H9 (cell line): ENCODE results near the gene ACAP1. TPM values are rescaled to one million over a fixed set of nuclear protein-coding genes. Genes with fewer than 3 reads are reported as not detected.

Source experiments
- DNase-seq: peaks from one replicate; pipeline ENCODE4 v3.0.0-alpha.2; 2017
- H2AFZ ChIP-seq: one replicate; pipeline ENCODE4 v1.6.1; 2013; ENCODE audit warnings: mild to moderate bottlenecking, low read length, control low read depth, moderate library complexity
- H2AK5ac ChIP-seq: 2 replicates; pipeline ENCODE4 v1.6.1; 2013; ENCODE audit warnings: low read length, control low read depth, mixed read lengths; ENCODE audit not compliant: insufficient read length
- H2BK120ac ChIP-seq: one replicate; pipeline ENCODE4 v1.6.1; 2013; ENCODE audit warnings: low read depth, mild to moderate bottlenecking, low read length, control low read depth, inconsistent platforms; ENCODE audit not compliant: poor library complexity, severe bottlenecking
- H2BK12ac ChIP-seq: 2 replicates; pipeline ENCODE4 v1.6.1; 2013; ENCODE audit warnings: low read length, control low read depth, mixed read lengths, low read depth; ENCODE audit not compliant: insufficient read length
- H2BK15ac ChIP-seq: 2 replicates; pipeline ENCODE4 v1.6.1; 2013; ENCODE audit warnings: low read depth, low read length, control low read depth
- H2BK20ac ChIP-seq: one replicate; pipeline ENCODE4 v1.6.1; 2013; ENCODE audit warnings: low read depth, mild to moderate bottlenecking, low read length, control low read depth, inconsistent platforms; ENCODE audit not compliant: poor library complexity, severe bottlenecking
- H2BK5ac ChIP-seq: 2 replicates; pipeline ENCODE4 v1.6.1; 2013; ENCODE audit warnings: low read length, control low read depth, mixed read lengths; ENCODE audit not compliant: insufficient read length
- H3K14ac ChIP-seq: 2 replicates; pipeline ENCODE4 v1.6.1; 2013; ENCODE audit warnings: low read length, control low read depth; ENCODE audit not compliant: insufficient read depth
- H3K18ac ChIP-seq: 2 replicates; pipeline ENCODE4 v1.6.1; 2013; ENCODE audit warnings: low read depth, mild to moderate bottlenecking, mixed read lengths, low read length, control low read depth; ENCODE audit not compliant: insufficient read length
- H3K23ac ChIP-seq: 2 replicates; pipeline ENCODE4 v1.6.1; 2013; ENCODE audit warnings: low read length, control low read depth, mixed read lengths, low read depth; ENCODE audit not compliant: insufficient read length
- H3K23me2 ChIP-seq: 2 replicates; pipeline ENCODE4 v1.6.1; 2013; ENCODE audit warnings: low read depth, mild to moderate bottlenecking, mixed read lengths, low read length, control low read depth; ENCODE audit not compliant: insufficient read length, poor library complexity, severe bottlenecking
- H3K27ac ChIP-seq: 2 replicates; pipeline ENCODE4 v1.5.1; 2013; ENCODE audit warnings: low read length, control low read depth, mixed read lengths, low read depth; ENCODE audit not compliant: insufficient read length
- H3K27me3 ChIP-seq: 2 replicates; pipeline ENCODE4 v1.6.1; 2013; ENCODE audit warnings: low read length, control low read depth, inconsistent platforms; ENCODE audit not compliant: insufficient read depth
- H3K4ac ChIP-seq: 2 replicates; pipeline ENCODE4 v1.6.1; 2013; ENCODE audit warnings: low read depth, mild to moderate bottlenecking, control low read depth, inconsistent platforms, low read length, moderate library complexity
- H3K4me1 ChIP-seq: 2 replicates; pipeline ENCODE4 v1.6.1; 2013; ENCODE audit warnings: low read length, control low read depth, inconsistent platforms; ENCODE audit not compliant: insufficient read depth
- H3K4me2 ChIP-seq: 2 replicates; pipeline ENCODE4 v1.6.1; 2013; ENCODE audit warnings: low read length, control low read depth, mixed read lengths; ENCODE audit not compliant: insufficient read length, insufficient read depth
- H3K56ac ChIP-seq: 2 replicates; pipeline ENCODE4 v1.6.1; 2013; ENCODE audit warnings: low read depth, mild to moderate bottlenecking, mixed read lengths, low read length, control low read depth; ENCODE audit not compliant: insufficient read length
- H3K79me1 ChIP-seq: 2 replicates; pipeline ENCODE4 v1.6.1; 2013; ENCODE audit warnings: low read depth, mild to moderate bottlenecking, moderate library complexity, low read length, control low read depth, inconsistent platforms; ENCODE audit not compliant: insufficient read depth, poor library complexity, severe bottlenecking
- H3K79me2 ChIP-seq: 2 replicates; pipeline ENCODE4 v1.6.1; 2013; ENCODE audit warnings: low read length, control low read depth, inconsistent platforms; ENCODE audit not compliant: insufficient read depth
- H3K9ac ChIP-seq: 2 replicates; pipeline ENCODE4 v1.6.1; 2013; ENCODE audit warnings: low read length, control low read depth, mixed read lengths; ENCODE audit not compliant: insufficient read length; ENCODE audit errors: extremely low read depth
- H3K9me3 ChIP-seq: one replicate; pipeline ENCODE4 v1.6.1; 2013; ENCODE audit warnings: low read depth, low read length, inconsistent platforms; ENCODE audit not compliant: control insufficient read depth
- H3T11ph ChIP-seq: one replicate; pipeline ENCODE4 v1.6.1; 2013; ENCODE audit warnings: mild to moderate bottlenecking, low read length, control low read depth, inconsistent platforms
- H4K20me1 ChIP-seq: one replicate; pipeline ENCODE4 v1.6.1; 2013; ENCODE audit not compliant: control insufficient read depth, insufficient read length, insufficient read depth
- H4K5ac ChIP-seq: 2 replicates; pipeline ENCODE4 v1.6.1; 2013; ENCODE audit warnings: low read depth, mild to moderate bottlenecking, mixed read lengths, low read length, control low read depth; ENCODE audit not compliant: insufficient read length
- H4K8ac ChIP-seq: replicated peaks from 2 replicates; pipeline ENCODE4 v1.6.1; 2013; ENCODE audit warnings: low read length, control low read depth, mixed read lengths, low read depth; ENCODE audit not compliant: insufficient read length
- H4K91ac ChIP-seq: 2 replicates; pipeline ENCODE4 v1.6.1; 2013; ENCODE audit warnings: low read depth, mild to moderate bottlenecking, moderate library complexity, mixed read lengths, low read length, control low read depth; ENCODE audit not compliant: insufficient read length
- H3K27ac Mint-ChIP-seq, 3 experiments: 2 replicates in 2 of 3; 3 replicates in 1 of 3; pipeline ENCODE4 v1.8.0; 2020 to 2021; ENCODE audit warnings: mixed read lengths in 3 of 3, mild to moderate bottlenecking in 1 of 3, moderate library complexity in 1 of 3
- H3K27me3 Mint-ChIP-seq: 2 replicates; pipeline ENCODE4 v1.8.0; 2021; ENCODE audit warnings: low read depth, mild to moderate bottlenecking, moderate library complexity, mixed read lengths
- H3K36me3 Mint-ChIP-seq, 3 experiments: 2 replicates in 2 of 3; 3 replicates in 1 of 3; pipeline ENCODE4 v1.8.0; 2020 to 2021; ENCODE audit warnings: low read depth in 3 of 3, mixed read lengths in 3 of 3; ENCODE audit not compliant: insufficient read depth in 1 of 3
- H3K4me1 Mint-ChIP-seq, 2 experiments: 2 replicates each; pipeline ENCODE4 v1.8.0; 2020; ENCODE audit warnings: mixed read lengths in 2 of 2
- H3K4me3 Mint-ChIP-seq, 2 experiments: 2 replicates in 1 of 2; 3 replicates in 1 of 2; pipeline ENCODE4 v1.8.0; 2020 to 2021; ENCODE audit warnings: mild to moderate bottlenecking in 2 of 2, mixed read lengths in 2 of 2, moderate library complexity in 1 of 2
- H3K9me3 Mint-ChIP-seq, 2 experiments: 2 replicates in 1 of 2; 3 replicates in 1 of 2; pipeline ENCODE4 v1.8.0; 2020; ENCODE audit warnings: mild to moderate bottlenecking in 2 of 2, mixed read lengths in 2 of 2, moderate library complexity in 1 of 2
- CTCF ChIP-seq: fragments of 200-600 bp; sonication (generic); conservative IDR thresholded peaks from 3 replicates; pipeline ENCODE4 v1.8.0; 2021; ENCODE audit warnings: antibody characterized with exemption, mild to moderate bottlenecking
- whole genome bisulfite sequencing: extraction: QIAGEN DNeasy Blood & Tissue Kit; methylation state at CpG from one replicate; pipeline ENCODE4 v1.1.7; 2013; ENCODE audit warnings: missing lambda C conversion rate, low lambda C conversion rate, mixed read lengths; ENCODE audit not compliant: insufficient read length; ENCODE audit errors: extremely low coverage; 5-methylcytosine and 5-hydroxymethylcytosine counted together
- total RNA-seq: library from RNA; stranded (reverse); gene quantifications from 2 replicates; pipeline ENCODE4 v1.2.1, GENCODE V29; 2021

Gene ACAP1
- total RNA-seq, 1 experiment from 2014 or later: 18.2 TPM

GRCh38 chr17:7289256-7290032, 46.9 kb upstream of the ACAP1 start:
- Histone ChIP-seq H3K23me2 (no peaks in the 10 kb centered on the region), H3K79me2 (no peaks in the 10 kb centered on the region), H3K9me3 (no peaks in the 10 kb centered on the region), H2BK15ac (no peak overlapping the region), H3K9ac (no peak overlapping the region), H4K5ac (no peak overlapping the region), H3K27me3 (peaks cover 2% of the 10 kb centered on the region), H3K14ac (no peak overlapping the region), H2BK20ac (no peak overlapping the region), H4K91ac (no peak overlapping the region), H3K79me1 (no peaks in the 10 kb centered on the region), H3K4ac (no peak overlapping the region), H2BK5ac (no peak overlapping the region), H2BK120ac (no peak overlapping the region), H3K18ac (no peak overlapping the region), H3K23ac (no peak overlapping the region), H4K8ac (no peak overlapping the region), H2AK5ac (no peak overlapping the region), H3K56ac (no peak overlapping the region), H3K4me1 (peaks cover 2% of the 10 kb centered on the region; the same call in 1 of the 2 replicates), H4K20me1 (no peaks in the 10 kb centered on the region), H2AFZ (no peak overlapping the region), H3T11ph (no peak overlapping the region), H3K27ac (no peak overlapping the region), H2BK12ac (no peak overlapping the region), H3K4me2 (no peak overlapping the region)
- no peak for DNase-seq
- H3K27me3 Mint-ChIP-seq: peaks cover 29% of the 10 kb centered on the region
- H3K36me3 Mint-ChIP-seq: peaks cover 3 to 25% (median 11%) of the 10 kb centered on the region in 3 experiments; a peak in 5 of 7 replicates
- peak overlapping the region in 1 of 2 experiments; percentile 50; a peak in 1 of 5 replicates for H3K4me3 Mint-ChIP-seq
- no peaks in the 10 kb centered on the region for H3K9me3 Mint-ChIP-seq
- H3K4me1 Mint-ChIP-seq: peaks cover 11 to 19% of the 10 kb centered on the region in 2 experiments
- no peak for TF ChIP-seq CTCF
- WGBS: no CpG with 5 or more reads among the region's 18 CpGs
- H3K27ac Mint-ChIP-seq: no peak overlapping the region
